Right lobe of liver (tissue), 6 donors: ENCODE results near the gene LRRC15. TPM values are rescaled to one million over a fixed set of nuclear protein-coding genes. Genes with fewer than 3 reads are reported as not detected.

Experiments
- ATAC-seq, 4 donors: fragments of 200-7000 bp; cut with Tn5 transposase; one replicate each; pipeline ENCODE4 v1.9.1; 2020; ENCODE audit warnings: mild to moderate bottlenecking in 4 of 4, moderate library complexity in 4 of 4
- DNase-seq, 3 donors: peaks; one replicate each; pipeline ENCODE4 v3.0.0-alpha.2; 2020
- H3K27ac ChIP-seq, 3 donors: fragments of 200-600 bp; one replicate each; pipeline ENCODE4 v1.8.0; 2022
- H3K27me3 ChIP-seq, 2 donors: fragments of 200-600 bp; one replicate each; pipeline ENCODE4 v1.8.0; 2022
- H3K36me3 ChIP-seq, 4 donors: fragments of 200-600 bp; sonication (generic) in 1 of 4; one replicate each; pipeline versions ENCODE4 v1.5.1 to v1.8.0; 2017 to 2022; ENCODE audit warnings: control low read depth in 1 of 4
- H3K4me1 ChIP-seq, 4 donors: fragments of 200-600 bp; sonication (generic) in 1 of 4; one replicate each; pipeline versions ENCODE4 v1.5.1 to v1.8.0; 2017 to 2022; ENCODE audit warnings: control low read depth in 1 of 4
- H3K4me3 ChIP-seq, 3 donors: fragments of 200-600 bp; one replicate each; pipeline ENCODE4 v1.8.0; 2022
- H3K9me3 ChIP-seq, 4 donors: fragments of 200-600 bp; sonication (generic) in 1 of 4; one replicate each; pipeline versions ENCODE4 v1.5.1 to v1.8.0; 2017 to 2022; ENCODE audit warnings: control low read depth in 1 of 4
- POLR2A ChIP-seq: fragments of 450-650 bp; IDR thresholded peaks from one replicate; pipeline ENCODE4 v1.6.1; 2017; ENCODE audit warnings: antibody characterized with exemption, mild to moderate bottlenecking
- WGBS: methylation state at CpG from one replicate; pipeline ENCODE4 v1.1.6; 2018; ENCODE audit warnings: low coverage, low lambda C conversion rate; ENCODE audit not compliant: insufficient coverage; ENCODE audit errors: missing lambda C conversion rate; 5-methylcytosine and 5-hydroxymethylcytosine counted together
- intact Hi-C, 2 donors: fragments of 100-400 bp; cut with DNase I; formaldehyde crosslinking; loops; one replicate each; pipeline versions ENCODE4 v1.11.2 to v1.14.1; 2022
- total RNA-seq, 6 experiments: library from RNA; depleted of rRNA in 2 of 6; stranded (reverse); fragments of >200 nt in 2 of 6; fragmentation: NEBNext Ultra II Directional in 3 of 6; extraction: Animal tissue kit (Norgen Biotek cat#: 25700) in 3 of 6; gene quantifications; one replicate each; pipeline versions ENCODE4 v1.1.0 to v1.2.4, GENCODE V29; 2016 to 2023
- TF ChIP-seq, protein P1 (sequence below), 4 donors: fragments of 200-600 bp in 3 of 4; fragments of 450-650 bp in 1 of 4; IDR thresholded peaks; one replicate each; pipeline versions ENCODE4 v1.5.1 to v1.8.0; 2016 to 2022; ENCODE audit warnings: antibody characterized with exemption in 4 of 4, mild to moderate bottlenecking in 2 of 4
- donor health status: DM: no; HTN: yes; CAD: no.
- donor health status: DM: no; HTN: no; CAD: no.
- donor health status: DM: no; HTN: no; CAD: no.
- donor health status: DM: no; HTN: yes; CAD: no.
- donor health status: DM: no; HTN: yes; CAD: no.

The LRRC15 gene
- total RNA-seq, 6 experiments from 2014 or later = 0.07 to 0.37 (median 0.09) TPM; not detected in 1

DNA sequence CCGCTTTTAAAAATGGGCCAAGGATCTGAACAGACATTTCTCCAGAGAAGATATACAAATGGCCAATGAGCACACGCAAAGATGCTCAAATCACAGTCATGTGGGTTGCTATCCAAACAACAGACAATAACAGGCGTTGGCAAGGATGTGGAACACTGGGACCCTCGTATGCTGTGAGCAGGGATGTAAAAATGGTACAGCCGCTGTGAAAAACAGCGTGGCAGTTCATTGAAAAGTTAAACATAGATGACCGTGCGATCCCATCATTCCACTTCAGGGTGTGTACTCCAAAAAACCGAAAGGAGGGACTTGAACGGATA, 6.7 kb upstream of the LRRC15 start:
- Histone ChIP-seq H3K27me3 (no peaks in the 10 kb centered on the region), H3K36me3 (no peaks in the 10 kb centered on the region), H3K4me3 (no peak overlapping the region), H3K9me3 (no peaks in the 10 kb centered on the region), H3K4me1 (no peaks in the 10 kb centered on the region), H3K27ac (no peak overlapping the region)
- DNase-seq (no peak), ATAC-seq (no peak)
- intact Hi-C loops = no loop called here
- 69% methylated on average over 4 of the region's 10 CpGs for WGBS
- TF ChIP-seq, protein P1, sequence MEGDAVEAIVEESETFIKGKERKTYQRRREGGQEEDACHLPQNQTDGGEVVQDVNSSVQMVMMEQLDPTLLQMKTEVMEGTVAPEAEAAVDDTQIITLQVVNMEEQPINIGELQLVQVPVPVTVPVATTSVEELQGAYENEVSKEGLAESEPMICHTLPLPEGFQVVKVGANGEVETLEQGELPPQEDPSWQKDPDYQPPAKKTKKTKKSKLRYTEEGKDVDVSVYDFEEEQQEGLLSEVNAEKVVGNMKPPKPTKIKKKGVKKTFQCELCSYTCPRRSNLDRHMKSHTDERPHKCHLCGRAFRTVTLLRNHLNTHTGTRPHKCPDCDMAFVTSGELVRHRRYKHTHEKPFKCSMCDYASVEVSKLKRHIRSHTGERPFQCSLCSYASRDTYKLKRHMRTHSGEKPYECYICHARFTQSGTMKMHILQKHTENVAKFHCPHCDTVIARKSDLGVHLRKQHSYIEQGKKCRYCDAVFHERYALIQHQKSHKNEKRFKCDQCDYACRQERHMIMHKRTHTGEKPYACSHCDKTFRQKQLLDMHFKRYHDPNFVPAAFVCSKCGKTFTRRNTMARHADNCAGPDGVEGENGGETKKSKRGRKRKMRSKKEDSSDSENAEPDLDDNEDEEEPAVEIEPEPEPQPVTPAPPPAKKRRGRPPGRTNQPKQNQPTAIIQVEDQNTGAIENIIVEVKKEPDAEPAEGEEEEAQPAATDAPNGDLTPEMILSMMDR (IDR thresholded peaks at IDR 0.05) = no peak
- TF ChIP-seq POLR2A = no peak

DNA sequence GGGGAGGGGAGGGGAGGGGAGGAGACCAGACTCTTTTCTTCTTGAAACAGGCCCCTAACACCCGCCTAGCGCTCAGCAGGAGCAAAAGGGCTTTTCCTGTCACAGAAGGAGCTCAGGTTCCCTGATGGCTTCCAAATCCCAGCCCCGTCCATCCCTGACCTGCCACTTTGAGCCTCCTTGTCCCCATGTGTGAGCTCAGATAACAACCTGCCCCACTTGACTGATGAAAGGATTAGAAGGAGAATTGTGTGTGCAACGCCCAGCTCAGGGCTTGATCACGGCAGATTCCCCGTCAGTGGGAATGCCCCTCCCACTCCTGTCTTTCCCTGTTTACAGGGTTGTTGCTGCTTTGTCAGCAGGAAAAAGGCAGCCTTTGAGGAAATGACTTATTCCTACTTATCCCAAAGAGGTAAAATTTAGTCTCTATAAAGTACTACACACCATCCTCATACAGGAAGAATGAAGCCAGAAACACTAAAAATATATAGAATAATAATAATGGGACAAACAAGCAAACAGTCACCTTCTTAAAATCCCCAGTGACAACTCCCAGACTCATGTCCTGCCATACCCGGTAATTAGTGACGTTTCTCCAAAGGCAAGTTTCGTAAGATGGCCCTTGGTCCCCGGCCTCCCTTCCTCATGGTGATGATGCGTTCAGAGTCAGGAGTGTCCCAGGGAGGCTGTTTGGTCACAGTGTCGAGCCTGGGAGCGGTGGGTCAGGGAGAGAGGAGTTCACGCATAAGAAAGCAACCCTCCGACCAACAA, 6.1 kb upstream of the LRRC15 start:
- Histone ChIP-seq H3K4me3 (no peak overlapping the region), H3K27ac (no peak overlapping the region), H3K9me3 (no peaks in the 10 kb centered on the region), H3K27me3 (no peaks in the 10 kb centered on the region), H3K36me3 (no peaks in the 10 kb centered on the region), H3K4me1 (no peaks in the 10 kb centered on the region)
- no peak for DNase-seq
- WGBS = 43% methylated on average over 12 of the region's 15 CpGs
- peak; percentile 42 to 61 (median 52) for ATAC-seq
- TF ChIP-seq POLR2A = no peak
- TF ChIP-seq, protein P1 (IDR thresholded peaks at IDR 0.05) = no peak
- intact Hi-C loops = no loop called here

DNA sequence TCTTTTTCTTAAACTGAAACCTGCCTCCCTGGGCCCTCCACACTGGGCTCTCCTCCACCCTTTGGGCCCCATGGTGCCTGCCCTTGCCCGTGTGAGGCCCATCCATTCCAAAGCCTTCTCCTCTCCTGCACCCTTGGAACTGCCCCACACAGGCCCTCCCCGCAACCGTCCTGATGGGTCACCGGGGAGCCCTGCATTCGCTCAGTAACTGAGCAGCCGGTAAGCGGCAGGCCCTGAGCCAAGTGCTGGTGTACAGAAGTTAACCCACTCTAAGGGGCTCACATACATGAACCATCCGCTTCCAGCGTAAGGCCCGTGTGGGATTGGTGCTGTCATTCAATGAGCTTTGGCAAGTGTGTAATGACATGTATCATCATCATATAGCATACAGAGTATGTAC, 5.4 kb upstream of the LRRC15 start:
- DNase-seq (no peak), ATAC-seq (no peak)
- no peaks in the 10 kb centered on the region for H3K9me3 ChIP-seq
- no peak overlapping the region for H3K4me3 ChIP-seq
- no peaks in the 10 kb centered on the region for H3K27me3 ChIP-seq
- 90% methylated on average over 10 of the region's 10 CpGs for WGBS
- TF ChIP-seq, protein P1 (IDR thresholded peaks at IDR 0.05) = no peak
- no peak for TF ChIP-seq POLR2A
- intact Hi-C loops = no loop called here
- H3K4me1 ChIP-seq = no peaks in the 10 kb centered on the region
- no peaks in the 10 kb centered on the region for H3K36me3 ChIP-seq
- H3K27ac ChIP-seq = no peak overlapping the region

DNA sequence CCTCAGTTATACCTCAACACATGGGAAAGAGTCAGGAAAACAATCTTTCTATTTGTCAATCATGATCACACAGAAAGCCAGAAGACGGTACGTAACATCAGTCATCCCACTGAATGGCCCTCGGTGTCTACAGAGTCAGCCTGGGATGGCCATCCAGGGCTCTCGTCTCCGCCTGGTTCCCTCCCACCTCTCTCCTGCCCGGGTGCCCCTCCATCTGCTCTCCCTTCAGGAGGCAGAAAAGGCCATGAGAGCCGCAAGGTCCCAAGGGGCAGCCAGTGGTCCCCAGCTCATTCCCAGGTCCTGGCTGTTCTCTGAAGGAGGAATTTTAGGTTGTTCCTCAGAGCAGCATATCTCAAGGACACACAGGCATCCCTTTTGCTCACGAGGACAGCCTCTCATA, 4.4 kb upstream of the LRRC15 start:
- no peaks in the 10 kb centered on the region for H3K36me3 ChIP-seq
- no peak overlapping the region for H3K4me3 ChIP-seq
- ATAC-seq = no peak
- no peak overlapping the region for H3K27ac ChIP-seq
- no peaks in the 10 kb centered on the region for H3K27me3 ChIP-seq
- DNase-seq = no peak
- 63% methylated on average over 5 of the region's 8 CpGs for WGBS
- no peaks in the 10 kb centered on the region for H3K4me1 ChIP-seq
- intact Hi-C loops = no loop called here
- no peak for TF ChIP-seq POLR2A
- TF ChIP-seq, protein P1 (IDR thresholded peaks at IDR 0.05) = no peak
- no peaks in the 10 kb centered on the region for H3K9me3 ChIP-seq
